SU-DHL-6 (cell line): ENCODE results near the gene ANO10.

Experiments
- EZH2phosphoT487 ChIP-seq: fragments of 200-600 bp; sonication (generic), shearing (Covaris generic); conservative IDR thresholded peaks from 2 replicates; pipeline ENCODE4 v1.6.1; 2018; ENCODE audit warnings: mild to moderate bottlenecking, antibody characterized with exemption, low read length, moderate library complexity, mixed read lengths
- TF ChIP-seq, protein P1 (sequence below): fragments of 200-600 bp; sonication (generic); IDR thresholded peaks from one replicate; pipeline ENCODE4 v1.5.1; 2017; ENCODE audit warnings: antibody characterized with exemption, mild to moderate bottlenecking, low read length, moderate library complexity; ENCODE audit not compliant: insufficient read depth, poor library complexity, severe bottlenecking

- TF ChIP-seq, protein P1, sequence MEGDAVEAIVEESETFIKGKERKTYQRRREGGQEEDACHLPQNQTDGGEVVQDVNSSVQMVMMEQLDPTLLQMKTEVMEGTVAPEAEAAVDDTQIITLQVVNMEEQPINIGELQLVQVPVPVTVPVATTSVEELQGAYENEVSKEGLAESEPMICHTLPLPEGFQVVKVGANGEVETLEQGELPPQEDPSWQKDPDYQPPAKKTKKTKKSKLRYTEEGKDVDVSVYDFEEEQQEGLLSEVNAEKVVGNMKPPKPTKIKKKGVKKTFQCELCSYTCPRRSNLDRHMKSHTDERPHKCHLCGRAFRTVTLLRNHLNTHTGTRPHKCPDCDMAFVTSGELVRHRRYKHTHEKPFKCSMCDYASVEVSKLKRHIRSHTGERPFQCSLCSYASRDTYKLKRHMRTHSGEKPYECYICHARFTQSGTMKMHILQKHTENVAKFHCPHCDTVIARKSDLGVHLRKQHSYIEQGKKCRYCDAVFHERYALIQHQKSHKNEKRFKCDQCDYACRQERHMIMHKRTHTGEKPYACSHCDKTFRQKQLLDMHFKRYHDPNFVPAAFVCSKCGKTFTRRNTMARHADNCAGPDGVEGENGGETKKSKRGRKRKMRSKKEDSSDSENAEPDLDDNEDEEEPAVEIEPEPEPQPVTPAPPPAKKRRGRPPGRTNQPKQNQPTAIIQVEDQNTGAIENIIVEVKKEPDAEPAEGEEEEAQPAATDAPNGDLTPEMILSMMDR, result no peak
- TF ChIP-seq EZH2phosphoT487, result no peak
Measured at GRCh38 chr3:43478118-43478785, 143.6 kb downstream of the ANO10 start.
